K562 (cell line): ENCODE measurements around the gene VPS13D. TPM values are rescaled to one million over a fixed set of nuclear protein-coding genes. Genes with fewer than 3 reads are reported as not detected.

Experiments used
- ATAC-seq: fragments of 200-7000 bp; cut with Tn5 transposase; 3 replicates; pipeline ENCODE4 v1.9.1; 2020; ENCODE audit warnings: moderate library complexity
- BruUV-seq: library from RNA; stranded (reverse); fragments of 400-500 nt; replicated peaks from 2 replicates; lab custom pipeline; 2021; lab: Mats Ljungman, UMichigan
- CTCF ChIA-PET: fragments of 300-600 bp; formaldehyde crosslinking; extraction: SDS; loops from one replicate; lab custom pipeline; 2021; ENCODE audit warnings: low intra/inter-chr PET ratio; lab: Yijun Ruan, JAX
- POLR2A ChIA-PET: fragments of 300-600, 350-650 bp; sonication (Branson Sonifier 250); formaldehyde crosslinking; extraction: SDS; loops from one replicate; lab custom pipeline; 2021; ENCODE audit warnings: antibody characterized with exemption, inconsistent platforms; lab: Yijun Ruan, JAX
- DNase-seq, 4 experiments: peaks; one replicate each; pipeline versions ENCODE4 v3.0.0 to v3.0.0-alpha.2; 2011 to 2018; ENCODE audit warnings: low spot score in 3 of 4, mixed read lengths in 3 of 4; ENCODE audit errors: extremely low read depth in 1 of 4
- FAIRE-seq: peaks from 2 replicates; lab custom pipeline; 2011; peaks lifted over from hg19 to GRCh38; lab: Jason Lieb, UNC
- H2AFZ ChIP-seq: 2 replicates; pipeline ENCODE4 v1.6.0; 2011; ENCODE audit warnings: low read depth, low read length, control low read depth, inconsistent platforms
- H3K27ac ChIP-seq: fragments of 200-600 bp; 3 replicates; pipeline ENCODE4 v1.8.0; 2011; ENCODE audit warnings: low read depth, mild to moderate bottlenecking, control low read depth, inconsistent platforms, low read length, moderate library complexity, mixed read lengths; ENCODE audit errors: extremely low read depth
- H3K27me3 ChIP-seq, 2 experiments: fragments of 300-600 bp in 1 of 2; 2 replicates in 1 of 2; 3 replicates in 1 of 2; pipeline versions ENCODE4 v1.6.0 to v1.8.0; 2011; ENCODE audit warnings: inconsistent platforms in 2 of 2, low read length in 2 of 2, mild to moderate bottlenecking in 1 of 2, mixed read lengths in 1 of 2, moderate library complexity in 1 of 2; ENCODE audit not compliant: control insufficient read depth in 2 of 2, insufficient read depth in 2 of 2
- H3K36me3 ChIP-seq: fragments of 300-600 bp; 3 replicates; pipeline ENCODE4 v1.8.0; 2011; ENCODE audit warnings: mild to moderate bottlenecking, low read length, inconsistent platforms; ENCODE audit not compliant: control insufficient read depth, insufficient read depth
- H3K4me1 ChIP-seq, 2 experiments: fragments of 200-600 bp in 1 of 2; replicated peaks in 1 of 2; 2 replicates in 1 of 2; 3 replicates in 1 of 2; pipeline versions ENCODE4 v1.5.1 to v1.8.0; 2011; ENCODE audit warnings: inconsistent platforms in 2 of 2, low read length in 2 of 2, mild to moderate bottlenecking in 1 of 2, mixed read lengths in 1 of 2, moderate library complexity in 1 of 2; ENCODE audit not compliant: control insufficient read depth in 2 of 2, insufficient read depth in 2 of 2
- H3K4me2 ChIP-seq: 2 replicates; pipeline ENCODE4 v1.6.1; 2011; ENCODE audit warnings: low read length, control low read depth, inconsistent platforms, mixed read lengths; ENCODE audit not compliant: insufficient read depth
- H3K4me3 ChIP-seq: fragments of 200-600 bp; sonication (generic), shearing (Covaris generic); 2 replicates; pipeline ENCODE4 v1.5.1; 2016; ENCODE audit warnings: control low read depth, inconsistent platforms
- H3K79me2 ChIP-seq: fragments of 200-600 bp; 3 replicates; pipeline ENCODE4 v1.8.0; 2011; ENCODE audit warnings: low read length, inconsistent platforms; ENCODE audit not compliant: control insufficient read depth, insufficient read depth
- H3K9ac ChIP-seq, 2 experiments: 2 replicates each; pipeline versions ENCODE4 v1.6.0 to v1.6.1; 2011; ENCODE audit warnings: low read depth in 2 of 2, low read length in 2 of 2, control low read depth in 1 of 2, inconsistent platforms in 1 of 2, mild to moderate bottlenecking in 1 of 2, mixed read lengths in 1 of 2; ENCODE audit not compliant: insufficient read depth in 1 of 2
- H3K9me1 ChIP-seq: one replicate; pipeline ENCODE4 v1.6.0; 2011; ENCODE audit warnings: inconsistent platforms, mild to moderate bottlenecking, low read length, moderate library complexity; ENCODE audit not compliant: control insufficient read depth, insufficient read depth
- H3K9me3 ChIP-seq: replicated peaks from 2 replicates; pipeline ENCODE4 v1.5.1; 2011; ENCODE audit warnings: low read depth, low read length, inconsistent platforms; ENCODE audit not compliant: control insufficient read depth, insufficient read depth
- H4K20me1 ChIP-seq: replicated peaks from 2 replicates; pipeline ENCODE4 v1.6.1; 2011; ENCODE audit warnings: low read length, inconsistent platforms, mixed read lengths; ENCODE audit not compliant: control insufficient read depth, insufficient read depth
- ARID2 ChIP-seq: fragments of 450-650 bp; IDR thresholded peaks from 2 replicates; pipeline ENCODE4 v1.6.1; 2017; ENCODE audit warnings: antibody characterized with exemption, mild to moderate bottlenecking
- ASH1L ChIP-seq: fragments of 450-650 bp; IDR thresholded peaks from 2 replicates; pipeline ENCODE4 v1.6.1; 2018; ENCODE audit warnings: borderline replicate concordance, mild to moderate bottlenecking, low read depth; ENCODE audit not compliant: partially characterized antibody
- FOS ChIP-seq: IDR thresholded peaks from 3 replicates; pipeline ENCODE4 v1.6.1; 2011; ENCODE audit not compliant: insufficient read length; ENCODE audit errors: extremely low read depth
- REST ChIP-seq, 2 experiments: fragments of 450-650 bp; formaldehyde crosslinking in 1 of 2; IDR thresholded peaks; 2 replicates each; pipeline versions ENCODE4 v1.4.0 to v1.6.1; 2014 to 2020; ENCODE audit warnings: mild to moderate bottlenecking in 2 of 2, borderline replicate concordance in 1 of 2, low read depth in 1 of 2
- SNIP1 ChIP-seq: fragments of 450-650 bp; IDR thresholded peaks from 2 replicates; pipeline ENCODE4 v1.7.1; 2017; ENCODE audit warnings: low read depth, mild to moderate bottlenecking
- WHSC1 ChIP-seq: IDR thresholded peaks from one replicate; pipeline ENCODE4 v1.6.1; 2012; ENCODE audit warnings: low read length, control low read depth, inconsistent platforms
- ZNF395 ChIP-seq: fragments of 200-800 bp; sonication (Bioruptor generic); IDR thresholded peaks from 2 replicates; pipeline ENCODE4 v1.6.1; 2017; ENCODE audit warnings: missing genetic modification characterization, missing compliant biosample characterization
- WGBS: fragments of 100-300 bp; shearing (Covaris generic); methylation state at CpG from one replicate; pipeline ENCODE4 v1.1.6; 2016; ENCODE audit warnings: low coverage, mixed read lengths; ENCODE audit not compliant: insufficient coverage; ENCODE audit errors: missing lambda C conversion rate; 5-methylcytosine and 5-hydroxymethylcytosine counted together
- in situ Hi-C: fragments of 300-500 bp; cut with MboI; formaldehyde crosslinking; loops from 4 replicates; pipeline ENCODE4 v1.15.0; 2018; ENCODE audit warnings: inconsistent platforms, mixed read lengths
- intact Hi-C: fragments of 100-400 bp; cut with micrococcal nuclease; formaldehyde crosslinking; loops from 2 replicates; pipeline ENCODE4 v1.14.2; 2022
- polyA plus RNA-seq, 8 experiments: library from polyadenylated mRNA; depleted of rRNA in 4 of 8; stranded (reverse) in 5 of 8; unstranded in 3 of 8; fragments of >200 nt; fragmentation: Nextera tagmentation in 2 of 8; fragmentation: Illumina TruSeq in 1 of 8; extraction: Ambion mirVana in 2 of 8; extraction: Trizol in 1 of 8; gene quantifications; 2 replicates each; pipeline versions ENCODE4 v1.2.1 to v1.2.3, GENCODE V29; 2011 to 2014; ENCODE audit warnings: inconsistent platforms in 1 of 8, missing spikeins in 1 of 8
- total RNA-seq, 7 experiments: library from RNA; depleted of rRNA in 6 of 7; stranded (reverse); fragments of >200 nt in 6 of 7; fragmentation: Illumina TruSeq in 2 of 7; extraction: Trizol in 2 of 7; gene quantifications; 2 replicates each; pipeline versions ENCODE4 v1.2.1 to v1.2.3, GENCODE V29; 2011 to 2021; ENCODE audit warnings: low replicate concordance in 1 of 7
- TF ChIP-seq, protein P1 (sequence below): fragments of 450-650 bp; formaldehyde crosslinking; IDR thresholded peaks from 2 replicates; pipeline ENCODE4 v1.4.0; 2020; ENCODE audit warnings: mild to moderate bottlenecking, moderate library complexity

The VPS13D gene
- total and polyA plus RNA-seq, 9 of the 15 experiments (the other 6 are each of a cell fraction or from before 2014, with no cell fraction given) = 6.1 to 51.5 (median 38.5) TPM

GRCh38 chr1:12446593-12446992 is 216.8 kb downstream of the VPS13D start (continued):
- TF ChIP-seq, protein P1, sequence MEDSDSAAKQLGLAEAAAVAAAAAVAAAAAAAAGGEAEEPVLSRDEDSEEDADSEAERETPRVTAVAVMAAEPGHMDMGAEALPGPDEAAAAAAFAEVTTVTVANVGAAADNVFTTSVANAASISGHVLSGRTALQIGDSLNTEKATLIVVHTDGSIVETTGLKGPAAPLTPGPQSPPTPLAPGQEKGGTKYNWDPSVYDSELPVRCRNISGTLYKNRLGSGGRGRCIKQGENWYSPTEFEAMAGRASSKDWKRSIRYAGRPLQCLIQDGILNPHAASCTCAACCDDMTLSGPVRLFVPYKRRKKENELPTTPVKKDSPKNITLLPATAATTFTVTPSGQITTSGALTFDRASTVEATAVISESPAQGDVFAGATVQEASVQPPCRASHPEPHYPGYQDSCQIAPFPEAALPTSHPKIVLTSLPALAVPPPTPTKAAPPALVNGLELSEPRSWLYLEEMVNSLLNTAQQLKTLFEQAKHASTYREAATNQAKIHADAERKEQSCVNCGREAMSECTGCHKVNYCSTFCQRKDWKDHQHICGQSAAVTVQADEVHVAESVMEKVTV (CRISPR knock-in tag) = no peak
- TF ChIP-seq ZNF395 (CRISPR knock-in tag) (0 out of 2 replicates have a peak, but pooled peaks have one; percentile 47), ARID2 (no peak), ASH1L (no peak), WHSC1 (peak; percentile 90)

- BruUV-seq = no TSS peak
- Histone ChIP-seq H3K4me3 (no peak overlapping the region), H4K20me1 (no peaks in the 10 kb centered on the region), H3K27me3 (no peaks in the 10 kb centered on the region), H2AFZ (no peak overlapping the region), H3K79me2 (peaks cover 45% of the 10 kb centered on the region), H3K9me3 (no peaks in the 10 kb centered on the region), H3K36me3 (peaks cover 39% of the 10 kb centered on the region), H3K27ac (peak overlapping the region; percentile 95), H3K4me1 (peaks cover 23 to 73% of the 10 kb centered on the region in 2 experiments), H3K9me1 (peaks cover 2% of the 10 kb centered on the region), H3K4me2 (no peak overlapping the region), H3K9ac (peak overlapping the region in 1 of 2 experiments; percentile 71; a peak in 1 of 4 replicates)
- FAIRE-seq (no peak), ATAC-seq (no peak), DNase-seq (no peak)
- CTCF ChIA-PET = no interaction called here
- POLR2A ChIA-PET = interaction anchor here (0.9 to 3.2 kb wide), 10 partner anchors 8 to 45 kb away, joined by 3 to 14 read pairs (median 6); no protein-coding TSS in a partner anchor
- 62% methylated on average over 3 of the region's 3 CpGs for WGBS
- in situ Hi-C loops = no loop called here
- intact Hi-C loops = no loop called here
- TF ChIP-seq SNIP1 (no peak), REST (IDR thresholded peaks at IDR 0.05; ENCODE audit: borderline replicate concordance) (no peak), REST (CRISPR knock-in tag; IDR thresholded peaks at IDR 0.05; ENCODE audit: low read depth) (no peak), FOS (no peak)
These were observed 217.5 kb downstream of the VPS13D start for GRCh38 chr1:12447307-12447706.
